H1 (cell line): ENCODE data around the gene SEZ6L.

Source experiments
- CBX5 ChIP-seq: fragments of 300-800, 300-1000 bp; sonication (generic); IDR thresholded peaks from 2 replicates; pipeline ENCODE4 v1.7.1; 2016; ENCODE audit warnings: antibody characterized with exemption, low read length, low read depth
- POLR2A ChIP-seq, 2 experiments: IDR thresholded peaks; 1 replicate in 1 of 2; 2 replicates in 1 of 2; pipeline ENCODE4 v1.6.1; 2011; ENCODE audit warnings: low read depth in 2 of 2, low read length in 2 of 2, mild to moderate bottlenecking in 2 of 2; ENCODE audit errors: control extremely low read depth in 1 of 2
- POLR2AphosphoS5 ChIP-seq: IDR thresholded peaks from 2 replicates; pipeline ENCODE4 v1.6.1; 2011; ENCODE audit warnings: low read depth, low read length
- RAD21 ChIP-seq, 2 experiments: IDR thresholded peaks in 1 of 2; conservative IDR thresholded peaks in 1 of 2; 2 replicates each; pipeline ENCODE4 v1.6.1; 2011; ENCODE audit warnings: low read depth in 2 of 2, low read length in 2 of 2, improper control_type of control experiment in 1 of 2, inconsistent platforms in 1 of 2, mild to moderate bottlenecking in 1 of 2, moderate library complexity in 1 of 2
- SIN3A ChIP-seq, 2 experiments: IDR thresholded peaks in 1 of 2; conservative IDR thresholded peaks in 1 of 2; 2 replicates each; pipeline ENCODE4 v1.6.1; 2011 to 2012; ENCODE audit warnings: low read length in 2 of 2, improper control_type of control experiment in 1 of 2, low read depth in 1 of 2, mild to moderate bottlenecking in 1 of 2
- TAF1 ChIP-seq: IDR thresholded peaks from 2 replicates; pipeline ENCODE4 v1.6.1; 2011; ENCODE audit warnings: mild to moderate bottlenecking, low read depth, low read length
- TEAD4 ChIP-seq: IDR thresholded peaks from 2 replicates; pipeline ENCODE4 v1.6.1; 2012; ENCODE audit warnings: low read depth, low read length, inconsistent platforms, mixed read lengths
- ZNF274 ChIP-seq: IDR thresholded peaks from 2 replicates; pipeline ENCODE4 v1.7.0; 2012; ENCODE audit warnings: low read length, borderline replicate concordance; ENCODE audit errors: extremely low read depth
- TF ChIP-seq, protein P1 (sequence below): IDR thresholded peaks from 2 replicates; pipeline ENCODE4 v1.6.1; 2011; ENCODE audit warnings: low read depth, mild to moderate bottlenecking, low read length; ENCODE audit not compliant: insufficient read depth
- TF ChIP-seq, protein P2 (sequence below), 3 experiments: IDR thresholded peaks; 1 replicate in 2 of 3; 2 replicates in 1 of 3; pipeline versions ENCODE4 v1.5.1 to v1.6.1; 2011; ENCODE audit warnings: low read length in 3 of 3, mild to moderate bottlenecking in 3 of 3, inconsistent platforms in 2 of 3, low read depth in 1 of 3, moderate library complexity in 1 of 3; ENCODE audit not compliant: insufficient read depth in 1 of 3; ENCODE audit errors: control extremely low read depth in 1 of 3
- TF ChIP-seq, protein P3 (sequence below): IDR thresholded peaks from 2 replicates; pipeline ENCODE4 v1.6.1; 2012; ENCODE audit warnings: inconsistent platforms
- TF ChIP-seq, protein P4 (sequence below): IDR thresholded peaks from 2 replicates; pipeline ENCODE4 v1.6.1; 2011; ENCODE audit warnings: low read length, improper control_type of control experiment

DNA sequence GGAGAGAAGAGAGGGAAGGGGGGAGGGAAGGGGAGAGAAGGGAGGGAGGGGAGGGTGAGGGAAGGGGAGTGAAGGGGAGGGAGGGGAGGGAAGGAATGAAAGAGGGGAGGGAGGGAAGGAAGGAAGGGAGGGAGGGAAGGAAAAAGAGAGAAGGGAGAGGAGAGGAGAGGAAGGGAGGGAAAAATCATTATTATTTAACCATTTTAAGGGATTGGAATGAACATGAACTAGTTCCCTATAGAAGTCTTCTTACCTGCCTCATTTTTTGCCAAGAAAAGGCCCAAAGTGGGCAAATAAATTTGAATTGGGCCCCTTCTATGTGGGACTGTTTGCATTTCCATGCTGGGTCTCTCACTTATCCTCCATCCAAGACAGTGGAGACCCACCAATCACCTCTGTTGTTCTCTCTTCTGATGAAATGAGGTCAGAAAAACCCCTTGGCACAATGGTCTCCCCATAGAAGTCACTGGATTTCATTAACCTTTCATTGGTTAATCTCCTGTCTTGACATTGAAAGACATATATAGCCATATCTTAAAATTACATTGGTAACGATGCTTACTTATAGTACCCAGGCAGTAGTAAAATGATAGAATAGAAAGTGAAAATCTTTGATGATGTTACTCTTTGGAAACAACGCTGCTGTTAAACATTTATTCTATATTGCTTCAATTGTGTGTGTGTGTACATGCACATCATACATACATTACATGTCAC is 179.7 kb downstream of the SEZ6L start:
- TF ChIP-seq CBX5 (no peak), POLR2A (IDR thresholded peaks at IDR 0.05; ENCODE audit: control extremely low read depth in 1 of 2, low read depth in 2 of 2, low read length in 2 of 2) (no peak), SIN3A (conservative IDR thresholded peaks at IDR 0.05 in 1 of 2, IDR thresholded peaks at IDR 0.05 in 1 of 2; ENCODE audit: low read depth in 1 of 2, low read length in 2 of 2) (no peak), RAD21 (IDR thresholded peaks at IDR 0.05 in 1 of 2, conservative IDR thresholded peaks at IDR 0.05 in 1 of 2; ENCODE audit: low read depth in 2 of 2, low read length in 2 of 2) (no peak), TEAD4 (no peak), ZNF274 (no peak), TAF1 (no peak), POLR2AphosphoS5 (no peak)
- TF ChIP-seq, protein P1, sequence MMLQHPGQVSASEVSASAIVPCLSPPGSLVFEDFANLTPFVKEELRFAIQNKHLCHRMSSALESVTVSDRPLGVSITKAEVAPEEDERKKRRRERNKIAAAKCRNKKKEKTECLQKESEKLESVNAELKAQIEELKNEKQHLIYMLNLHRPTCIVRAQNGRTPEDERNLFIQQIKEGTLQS, result no peak
- TF ChIP-seq, protein P2, sequence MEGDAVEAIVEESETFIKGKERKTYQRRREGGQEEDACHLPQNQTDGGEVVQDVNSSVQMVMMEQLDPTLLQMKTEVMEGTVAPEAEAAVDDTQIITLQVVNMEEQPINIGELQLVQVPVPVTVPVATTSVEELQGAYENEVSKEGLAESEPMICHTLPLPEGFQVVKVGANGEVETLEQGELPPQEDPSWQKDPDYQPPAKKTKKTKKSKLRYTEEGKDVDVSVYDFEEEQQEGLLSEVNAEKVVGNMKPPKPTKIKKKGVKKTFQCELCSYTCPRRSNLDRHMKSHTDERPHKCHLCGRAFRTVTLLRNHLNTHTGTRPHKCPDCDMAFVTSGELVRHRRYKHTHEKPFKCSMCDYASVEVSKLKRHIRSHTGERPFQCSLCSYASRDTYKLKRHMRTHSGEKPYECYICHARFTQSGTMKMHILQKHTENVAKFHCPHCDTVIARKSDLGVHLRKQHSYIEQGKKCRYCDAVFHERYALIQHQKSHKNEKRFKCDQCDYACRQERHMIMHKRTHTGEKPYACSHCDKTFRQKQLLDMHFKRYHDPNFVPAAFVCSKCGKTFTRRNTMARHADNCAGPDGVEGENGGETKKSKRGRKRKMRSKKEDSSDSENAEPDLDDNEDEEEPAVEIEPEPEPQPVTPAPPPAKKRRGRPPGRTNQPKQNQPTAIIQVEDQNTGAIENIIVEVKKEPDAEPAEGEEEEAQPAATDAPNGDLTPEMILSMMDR (IDR thresholded peaks at IDR 0.05; ENCODE audit: control extremely low read depth in 1 of 3, insufficient read depth in 1 of 3, low read depth in 1 of 3, low read length in 3 of 3), result no peak
- TF ChIP-seq, protein P3, sequence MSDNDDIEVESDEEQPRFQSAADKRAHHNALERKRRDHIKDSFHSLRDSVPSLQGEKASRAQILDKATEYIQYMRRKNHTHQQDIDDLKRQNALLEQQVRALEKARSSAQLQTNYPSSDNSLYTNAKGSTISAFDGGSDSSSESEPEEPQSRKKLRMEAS, result no peak
- TF ChIP-seq, protein P4, sequence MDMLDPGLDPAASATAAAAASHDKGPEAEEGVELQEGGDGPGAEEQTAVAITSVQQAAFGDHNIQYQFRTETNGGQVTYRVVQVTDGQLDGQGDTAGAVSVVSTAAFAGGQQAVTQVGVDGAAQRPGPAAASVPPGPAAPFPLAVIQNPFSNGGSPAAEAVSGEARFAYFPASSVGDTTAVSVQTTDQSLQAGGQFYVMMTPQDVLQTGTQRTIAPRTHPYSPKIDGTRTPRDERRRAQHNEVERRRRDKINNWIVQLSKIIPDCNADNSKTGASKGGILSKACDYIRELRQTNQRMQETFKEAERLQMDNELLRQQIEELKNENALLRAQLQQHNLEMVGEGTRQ, result no peak
